ENCODE measurements around the gene TTLL8.

GRCh38 chr22:50046481-50047245, 11.4 kb downstream of the TTLL8 start:
- TF ChIP-seq CTCF (conservative IDR thresholded peaks at IDR 0.05; ENCODE audit: low read length) (no peak), EZH2phosphoT487 (IDR thresholded peaks at IDR 0.05; ENCODE audit: borderline replicate concordance, low read depth, low read length) (no peak)
